ENCODE measurements around the gene CRPPA. TPM values are rescaled to one million over a fixed set of nuclear protein-coding genes. Genes with fewer than 3 reads are reported as not detected.

CRPPA gene
- total and polyA plus RNA-seq, 2 of the 13 experiments (the other 11 are each of a cell fraction or from before 2014, with no cell fraction given), result 0.16 to 1.3 TPM

- TF ChIP-seq ZNF800 (CRISPR knock-in tag; IDR thresholded peaks at IDR 0.05) (peak; percentile 39; the same call in 1 of the 2 replicates), HMGA1 (CRISPR knock-in tag; conservative IDR thresholded peaks at IDR 0.05) (no peak), BRD4 (CRISPR knock-in tag; IDR thresholded peaks at IDR 0.05) (peak; percentile 57; the same call in 1 of the 2 replicates), ZFP41 (CRISPR knock-in tag; IDR thresholded peaks at IDR 0.05; ENCODE audit: borderline replicate concordance) (no peak), MEIS1 (CRISPR knock-in tag; IDR thresholded peaks at IDR 0.05; ENCODE audit: borderline replicate concordance) (no peak), MZF1 (CRISPR knock-in tag; IDR thresholded peaks at IDR 0.05; ENCODE audit: borderline replicate concordance) (no peak), NBN (conservative IDR thresholded peaks at IDR 0.05) (no peak), TOE1 (CRISPR knock-in tag; IDR thresholded peaks at IDR 0.05) (no peak), KAT2B (IDR thresholded peaks at IDR 0.05; ENCODE audit: borderline replicate concordance, low read depth, low read length) (no peak), PAF1 (CRISPR knock-in tag; IDR thresholded peaks at IDR 0.05) (no peak), ZNF10 (CRISPR knock-in tag; IDR thresholded peaks at IDR 0.05; ENCODE audit: borderline replicate concordance, low read depth) (no peak), ZNF260 (CRISPR knock-in tag; IDR thresholded peaks at IDR 0.05; ENCODE audit: borderline replicate concordance, low read depth) (no peak), ZNF124 (CRISPR knock-in tag; IDR thresholded peaks at IDR 0.05) (no peak), GFI1 (CRISPR knock-in tag; IDR thresholded peaks at IDR 0.05; ENCODE audit: borderline replicate concordance) (no peak), ZNF543 (CRISPR knock-in tag; IDR thresholded peaks at IDR 0.05) (no peak), ZNF552 (CRISPR knock-in tag; IDR thresholded peaks at IDR 0.05; ENCODE audit: borderline replicate concordance) (no peak), POLR2G (IDR thresholded peaks at IDR 0.05; ENCODE audit: low read depth, low read length) (no peak), HNF4A (CRISPR knock-in tag; IDR thresholded peaks at IDR 0.05) (peak; percentile 74), SALL2 (CRISPR knock-in tag; IDR thresholded peaks at IDR 0.05) (peak; percentile 71; the same call in 1 of the 2 replicates), KDM3A (CRISPR knock-in tag; IDR thresholded peaks at IDR 0.05; ENCODE audit: low read depth) (no peak), RAD51 (IDR thresholded peaks at IDR 0.05; ENCODE audit: borderline replicate concordance) (no peak), ZNF333 (CRISPR knock-in tag; IDR thresholded peaks at IDR 0.05; ENCODE audit: borderline replicate concordance) (no peak), MYC (CRISPR knock-in tag; IDR thresholded peaks at IDR 0.05; ENCODE audit: borderline replicate concordance) (peak; percentile 50; the same call in 1 of the 2 replicates), ATF6 (CRISPR knock-in tag; conservative IDR thresholded peaks at IDR 0.05) (no peak), LRRFIP1 (CRISPR knock-in tag; conservative IDR thresholded peaks at IDR 0.05) (no peak)
Measured at GRCh38 chr7:16421333-16422102, at the start of gene CRPPA (continued).
